ENCODE measurements around the gene LTBP3.

The LTBP3 gene

GRCh38 chr11:65498727-65498976 is 59.5 kb downstream of the LTBP3 start:
- in situ Hi-C loops (cut with HindIII; ENCODE audit: low sequenced_read_pairs) = loop anchor here (5.0 kb wide), 2 partner anchors 76 to 146 kb away; partner anchors contain the start of genes NEAT1 and TIGD3

- in situ Hi-C loops (cut with HindIII; ENCODE audit: low sequenced_read_pairs) = loop anchor here (5.0 kb wide), 2 partner anchors 76 to 146 kb away; partner anchors contain the start of genes NEAT1 and TIGD3
Observed at GRCh38 chr11:65498042-65498726, 60.0 kb downstream of the LTBP3 start.

- in situ Hi-C loops (cut with HindIII; ENCODE audit: low sequenced_read_pairs) = loop anchor here (5.0 kb wide), 2 partner anchors 75 to 145 kb away; partner anchors contain the start of genes NEAT1 and TIGD3
Observed at GRCh38 chr11:65497141-65498041, 60.8 kb downstream of the LTBP3 start.

GRCh38 chr11:65496304-65497140 is 61.6 kb downstream of the LTBP3 start:
- in situ Hi-C loops (cut with HindIII; ENCODE audit: low sequenced_read_pairs) = loop anchor here (5.0 kb wide), 2 partner anchors 74 to 144 kb away; partner anchors contain the start of genes NEAT1 and TIGD3

GRCh38 chr11:65493367-65494176 is 64.6 kb downstream of the LTBP3 start:
- in situ Hi-C loops (cut with HindIII; ENCODE audit: low sequenced_read_pairs) = no loop called here

- in situ Hi-C loops (cut with HindIII; ENCODE audit: low sequenced_read_pairs) = no loop called here
Observed at GRCh38 chr11:65492637-65493366, 65.4 kb downstream of the LTBP3 start.

- in situ Hi-C loops (cut with HindIII; ENCODE audit: low sequenced_read_pairs) = no loop called here
Observed at GRCh38 chr11:65492387-65492636, 65.8 kb downstream of the LTBP3 start.

GRCh38 chr11:65491614-65492386 is 66.4 kb downstream of the LTBP3 start:
- in situ Hi-C loops (cut with HindIII; ENCODE audit: low sequenced_read_pairs) = no loop called here

GRCh38 chr11:65491163-65491465 is 67.0 kb downstream of the LTBP3 start:
- in situ Hi-C loops (cut with HindIII; ENCODE audit: low sequenced_read_pairs) = no loop called here

GRCh38 chr11:65489706-65490320 is 68.3 kb downstream of the LTBP3 start:
- in situ Hi-C loops (cut with HindIII; ENCODE audit: low sequenced_read_pairs) = no loop called here

GRCh38 chr11:65489035-65489705 is 69.0 kb downstream of the LTBP3 start:
- in situ Hi-C loops (cut with HindIII; ENCODE audit: low sequenced_read_pairs) = no loop called here

Measured in endothelial cell of hepatic sinusoid (primary cell).